ENCODE results near the gene YBEY. TPM values are rescaled to one million over a fixed set of nuclear protein-coding genes. Genes with fewer than 3 reads are reported as not detected.
A peak's percentile ranks its signal among the peaks of the same experiment; 100 is the strongest.
"Not testable (repeated sequence)": the region's sequence is repeated elsewhere in the genome, so short reads cannot be mapped to it uniquely, and the experiment has no call there.

YBEY gene
- polyA plus RNA-seq, 1 of the 3 experiments (the other 2 are of a cell fraction), result 47.5 TPM

DNA sequence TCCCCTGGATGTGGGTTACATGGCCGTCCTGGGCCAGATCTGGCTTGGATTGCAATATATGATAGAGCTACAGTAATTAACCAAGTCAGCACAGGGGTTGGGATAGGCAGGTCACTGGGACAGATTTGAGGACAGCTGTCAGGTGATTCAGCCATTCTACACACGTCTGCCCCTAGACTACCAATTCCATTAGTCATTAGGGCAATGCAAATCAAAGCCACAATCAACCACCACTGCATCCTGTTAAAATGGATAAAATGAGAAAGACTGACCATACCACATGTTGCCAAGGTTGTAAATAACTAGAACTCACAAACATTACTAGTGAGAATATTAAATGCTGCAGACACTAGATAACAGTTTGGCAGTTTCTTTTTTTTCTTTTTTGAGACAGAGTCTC, 21.5 kb downstream of the YBEY start:
- Histone ChIP-seq H3K9me2 (no peaks in the 10 kb centered on the region), H3K4me2 (no peak overlapping the region), H2AFZ (ENCODE audit: low read depth) (no peak overlapping the region), H3K79me2 (ENCODE audit: insufficient read depth) (no peaks in the 10 kb centered on the region; the same call in 1 of the 2 replicates), H3K27ac (ENCODE audit: low read depth in 2 of 2, low read length in 1 of 2) (no peak overlapping the region), H4K20me1 (ENCODE audit: insufficient read depth) (no peaks in the 10 kb centered on the region), H3K4me1 (ENCODE audit: control insufficient read depth in 1 of 2, insufficient read depth in 2 of 2, low read depth in 1 of 2, low read length in 1 of 2) (no peaks in the 10 kb centered on the region), H3K9ac (no peak overlapping the region), H3K9me3 (no peaks in the 10 kb centered on the region), H3K4me3 (ENCODE audit: low read depth in 2 of 2, low read length in 1 of 2) (no peak overlapping the region), H3K27me3 (ENCODE audit: insufficient read depth) (no peaks in the 10 kb centered on the region), H3F3A (replicated peaks; ENCODE audit: insufficient read depth) (peaks cover 6% of the 10 kb centered on the region), H3K36me3 (replicated peaks in 1 of 2; ENCODE audit: control insufficient read depth in 1 of 2, insufficient read depth in 2 of 2, low read length in 1 of 2) (peaks cover 5 to 24% of the 10 kb centered on the region in 2 experiments)
- whole genome bisulfite sequencing (ENCODE audit: low lambda C conversion rate), result 61% methylated on average over 2 of the region's 2 CpGs
- ChIA-PET POLR2A (no interaction called here), CTCF (no interaction called here)
- DNase-seq, result no peak
- TF ChIP-seq TAF1 (IDR thresholded peaks at IDR 0.05; ENCODE audit: borderline replicate concordance, low read depth, low read length) (no peak), FOSL2 (IDR thresholded peaks at IDR 0.05; ENCODE audit: borderline replicate concordance, low read depth) (peak; percentile 8; the same call in 1 of the 2 replicates)

DNA sequence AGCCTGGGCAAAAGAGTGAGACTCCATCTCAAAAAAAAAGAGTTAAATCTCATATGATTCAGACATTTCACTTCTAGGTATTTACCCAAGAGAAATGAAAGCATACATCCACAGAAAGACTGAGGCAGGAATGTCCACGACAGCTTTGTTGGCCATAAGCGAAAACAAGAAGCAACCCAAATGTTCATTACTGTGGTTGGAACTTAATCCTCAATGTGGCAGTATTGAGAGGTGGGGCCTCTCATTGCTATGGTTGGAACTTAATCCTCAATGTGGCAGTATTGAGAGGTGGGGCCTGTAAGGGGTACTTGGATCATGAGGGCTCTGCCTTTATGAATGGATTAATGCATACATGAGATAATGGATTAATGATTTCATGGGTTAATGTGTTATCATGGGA, 22.3 kb downstream of the YBEY start:
- no peak for DNase-seq
- TF ChIP-seq CHD2 (IDR thresholded peaks at IDR 0.05; ENCODE audit: low read length, partially characterized antibody) (no peak), FOXM1 (IDR thresholded peaks at IDR 0.05; ENCODE audit: low read depth) (no peak), JUND (IDR thresholded peaks at IDR 0.05) (no peak), TCF12 (IDR thresholded peaks at IDR 0.05) (no peak), YY1 (IDR thresholded peaks at IDR 0.05; ENCODE audit: low read depth) (no peak), RCOR1 (IDR thresholded peaks at IDR 0.05; ENCODE audit: low read length) (no peak)
- TF ChIP-seq, protein P1, sequence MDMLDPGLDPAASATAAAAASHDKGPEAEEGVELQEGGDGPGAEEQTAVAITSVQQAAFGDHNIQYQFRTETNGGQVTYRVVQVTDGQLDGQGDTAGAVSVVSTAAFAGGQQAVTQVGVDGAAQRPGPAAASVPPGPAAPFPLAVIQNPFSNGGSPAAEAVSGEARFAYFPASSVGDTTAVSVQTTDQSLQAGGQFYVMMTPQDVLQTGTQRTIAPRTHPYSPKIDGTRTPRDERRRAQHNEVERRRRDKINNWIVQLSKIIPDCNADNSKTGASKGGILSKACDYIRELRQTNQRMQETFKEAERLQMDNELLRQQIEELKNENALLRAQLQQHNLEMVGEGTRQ (IDR thresholded peaks at IDR 0.05; ENCODE audit: borderline replicate concordance, low read depth, low read length), result no peak
- TF ChIP-seq, protein P2, sequence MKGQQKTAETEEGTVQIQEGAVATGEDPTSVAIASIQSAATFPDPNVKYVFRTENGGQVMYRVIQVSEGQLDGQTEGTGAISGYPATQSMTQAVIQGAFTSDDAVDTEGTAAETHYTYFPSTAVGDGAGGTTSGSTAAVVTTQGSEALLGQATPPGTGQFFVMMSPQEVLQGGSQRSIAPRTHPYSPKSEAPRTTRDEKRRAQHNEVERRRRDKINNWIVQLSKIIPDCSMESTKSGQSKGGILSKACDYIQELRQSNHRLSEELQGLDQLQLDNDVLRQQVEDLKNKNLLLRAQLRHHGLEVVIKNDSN (IDR thresholded peaks at IDR 0.05; ENCODE audit: borderline replicate concordance, low read depth), result no peak
- TF ChIP-seq, protein P3, sequence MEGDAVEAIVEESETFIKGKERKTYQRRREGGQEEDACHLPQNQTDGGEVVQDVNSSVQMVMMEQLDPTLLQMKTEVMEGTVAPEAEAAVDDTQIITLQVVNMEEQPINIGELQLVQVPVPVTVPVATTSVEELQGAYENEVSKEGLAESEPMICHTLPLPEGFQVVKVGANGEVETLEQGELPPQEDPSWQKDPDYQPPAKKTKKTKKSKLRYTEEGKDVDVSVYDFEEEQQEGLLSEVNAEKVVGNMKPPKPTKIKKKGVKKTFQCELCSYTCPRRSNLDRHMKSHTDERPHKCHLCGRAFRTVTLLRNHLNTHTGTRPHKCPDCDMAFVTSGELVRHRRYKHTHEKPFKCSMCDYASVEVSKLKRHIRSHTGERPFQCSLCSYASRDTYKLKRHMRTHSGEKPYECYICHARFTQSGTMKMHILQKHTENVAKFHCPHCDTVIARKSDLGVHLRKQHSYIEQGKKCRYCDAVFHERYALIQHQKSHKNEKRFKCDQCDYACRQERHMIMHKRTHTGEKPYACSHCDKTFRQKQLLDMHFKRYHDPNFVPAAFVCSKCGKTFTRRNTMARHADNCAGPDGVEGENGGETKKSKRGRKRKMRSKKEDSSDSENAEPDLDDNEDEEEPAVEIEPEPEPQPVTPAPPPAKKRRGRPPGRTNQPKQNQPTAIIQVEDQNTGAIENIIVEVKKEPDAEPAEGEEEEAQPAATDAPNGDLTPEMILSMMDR (IDR thresholded peaks at IDR 0.05), result no peak
- Histone ChIP-seq H3K4me1 (ENCODE audit: control insufficient read depth in 1 of 2, insufficient read depth in 2 of 2, low read depth in 1 of 2, low read length in 1 of 2) (no peaks in the 10 kb centered on the region), H3K36me3 (replicated peaks in 1 of 2; ENCODE audit: control insufficient read depth in 1 of 2, insufficient read depth in 2 of 2, low read length in 1 of 2) (peaks cover 5 to 31% of the 10 kb centered on the region in 2 experiments), H2AFZ (ENCODE audit: low read depth) (no peak overlapping the region), H3K27me3 (ENCODE audit: insufficient read depth) (no peaks in the 10 kb centered on the region), H3K9ac (no peak overlapping the region), H3F3A (replicated peaks; ENCODE audit: insufficient read depth) (peaks cover 6% of the 10 kb centered on the region), H3K9me2 (no peaks in the 10 kb centered on the region), H3K4me2 (no peak overlapping the region), H3K9me3 (no peaks in the 10 kb centered on the region), H3K79me2 (ENCODE audit: insufficient read depth) (no peaks in the 10 kb centered on the region; the same call in 1 of the 2 replicates), H3K4me3 (ENCODE audit: low read depth in 2 of 2, low read length in 1 of 2) (no peak overlapping the region), H4K20me1 (ENCODE audit: insufficient read depth) (no peaks in the 10 kb centered on the region), H3K27ac (ENCODE audit: low read depth in 2 of 2, low read length in 1 of 2) (no peak overlapping the region)
- 100% methylated on average over 2 of the region's 2 CpGs for WGBS (ENCODE audit: low lambda C conversion rate)
- ChIA-PET CTCF (no interaction called here), POLR2A (no interaction called here)

DNA sequence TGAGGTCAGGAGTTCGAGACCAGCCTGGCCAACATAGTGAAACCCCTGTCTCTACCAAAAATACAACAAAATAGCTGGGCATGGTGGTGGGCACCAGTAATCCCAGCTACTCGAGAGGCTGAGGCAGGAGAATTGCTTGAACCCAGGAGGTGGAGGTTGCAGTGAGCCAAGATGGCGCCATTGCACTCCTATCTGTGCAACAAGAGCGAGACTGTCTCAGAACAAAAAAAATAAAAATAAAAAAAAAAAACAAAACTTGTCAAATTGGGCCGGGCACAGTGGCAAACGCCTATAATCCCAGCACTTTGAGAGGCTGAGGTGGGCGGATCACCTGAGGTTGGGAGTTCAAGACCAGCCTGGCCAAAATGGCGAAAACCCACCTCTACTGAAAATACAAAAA, 24.1 kb downstream of the YBEY start:
- H3K27ac ChIP-seq (ENCODE audit: low read depth in 2 of 2, low read length in 1 of 2); H3K4me1 ChIP-seq (ENCODE audit: control insufficient read depth in 1 of 2, insufficient read depth in 2 of 2, low read depth in 1 of 2, low read length in 1 of 2); POLR2A ChIA-PET; H3K9ac ChIP-seq; H3K9me3 ChIP-seq; H2AFZ ChIP-seq (ENCODE audit: low read depth); H3K9me2 ChIP-seq; H3F3A ChIP-seq (replicated peaks; ENCODE audit: insufficient read depth); H3K27me3 ChIP-seq (ENCODE audit: insufficient read depth); H3K4me3 ChIP-seq (ENCODE audit: low read depth in 2 of 2, low read length in 1 of 2); H3K79me2 ChIP-seq (ENCODE audit: insufficient read depth); H3K4me2 ChIP-seq; H4K20me1 ChIP-seq (ENCODE audit: insufficient read depth); DNase-seq: not testable (repeated sequence)
- 97% methylated on average over 8 of the region's 8 CpGs for WGBS (ENCODE audit: low lambda C conversion rate)
- CTCF ChIA-PET, result interaction anchor here (1.2 kb wide), 1 partner anchor 60 kb away, joined by 3 read pairs; no protein-coding TSS in a partner anchor
- H3K36me3 ChIP-seq (replicated peaks in 1 of 2; ENCODE audit: control insufficient read depth in 1 of 2, insufficient read depth in 2 of 2, low read length in 1 of 2), result peaks cover 0 to 24% of the 10 kb centered on the region in 2 experiments
